Skeletal muscle tissue (tissue), 4 donors: Measurements from ENCODE around the gene CACNA1G. TPM values are rescaled to one million over a fixed set of nuclear protein-coding genes. Genes with fewer than 3 reads are reported as not detected.

Experiments used
- H3K27ac ChIP-seq: one replicate; pipeline ENCODE4 v1.7.0; 2013; ENCODE audit warnings: mild to moderate bottlenecking, low read depth, low read length, inconsistent platforms
- H3K27me3 ChIP-seq, 3 donors: one replicate each; pipeline ENCODE4 v1.7.0; 2013; ENCODE audit warnings: low read length in 3 of 3; ENCODE audit not compliant: control insufficient read depth in 3 of 3, insufficient read depth in 3 of 3
- H3K36me3 ChIP-seq, 3 donors: one replicate each; pipeline ENCODE4 v1.7.0; 2013; ENCODE audit warnings: low read length in 3 of 3; ENCODE audit not compliant: control insufficient read depth in 3 of 3, insufficient read depth in 3 of 3
- H3K4me1 ChIP-seq, 3 donors: one replicate each; pipeline ENCODE4 v1.7.0; 2013; ENCODE audit warnings: low read length in 3 of 3, mild to moderate bottlenecking in 3 of 3; ENCODE audit not compliant: control insufficient read depth in 3 of 3, insufficient read depth in 3 of 3
- H3K4me3 ChIP-seq, 3 donors: one replicate each; pipeline ENCODE4 v1.7.0; 2013; ENCODE audit warnings: low read length in 3 of 3
- H3K9ac ChIP-seq, 3 donors: one replicate each; pipeline ENCODE4 v1.7.0; 2013; ENCODE audit warnings: low read length in 3 of 3, mild to moderate bottlenecking in 3 of 3, moderate library complexity in 2 of 3, low read depth in 1 of 3
- H3K9me3 ChIP-seq, 3 donors: one replicate each; pipeline ENCODE4 v1.7.0; 2013; ENCODE audit warnings: low read length in 3 of 3; ENCODE audit not compliant: control insufficient read depth in 3 of 3
- total RNA-seq: library from RNA; depleted of rRNA; stranded (reverse); fragments of >200 nt; gene quantifications from one replicate; pipeline ENCODE4 v1.2.3, GENCODE V29; 2014
- donor health status: Osteomylitis.

CACNA1G gene
- total RNA-seq, 1 donor from 2014 or later: 3.7 TPM

- Histone ChIP-seq H3K27ac (no peak overlapping the region), H3K27me3 (peaks cover 7 to 28% (median 22%) of the 10 kb centered on the region in 3 donors), H3K4me3 (no peak overlapping the region), H3K9ac (peak overlapping the region in 1 of 3 donors; percentile 33), H3K9me3 (no peaks in the 10 kb centered on the region), H3K36me3 (no peaks in the 10 kb centered on the region), H3K4me1 (peaks cover 12 to 20% (median 20%) of the 10 kb centered on the region in 3 donors)
These were observed 44.0 kb downstream of the CACNA1G start for GRCh38 chr17:50604513-50604912.

GRCh38 chr17:50605429-50605828 is 44.9 kb downstream of the CACNA1G start:
- Histone ChIP-seq H3K4me3 (no peak overlapping the region), H3K9me3 (no peaks in the 10 kb centered on the region), H3K27me3 (peaks cover 7 to 35% (median 23%) of the 10 kb centered on the region in 3 donors), H3K4me1 (peaks cover 12 to 20% (median 20%) of the 10 kb centered on the region in 3 donors), H3K9ac (no peak overlapping the region), H3K27ac (no peak overlapping the region), H3K36me3 (no peaks in the 10 kb centered on the region)

- Histone ChIP-seq H3K9ac (no peak overlapping the region), H3K36me3 (no peaks in the 10 kb centered on the region), H3K27ac (no peak overlapping the region), H3K4me3 (no peak overlapping the region), H3K9me3 (no peaks in the 10 kb centered on the region), H3K27me3 (peaks cover 7 to 28% (median 18%) of the 10 kb centered on the region in 3 donors), H3K4me1 (peaks cover 12 to 20% (median 20%) of the 10 kb centered on the region in 3 donors)
These were observed 47.1 kb downstream of the CACNA1G start for GRCh38 chr17:50607522-50608175.

- Histone ChIP-seq H3K4me1 (peaks cover 12 to 20% (median 20%) of the 10 kb centered on the region in 3 donors), H3K9me3 (no peaks in the 10 kb centered on the region), H3K36me3 (no peaks in the 10 kb centered on the region), H3K27ac (no peak overlapping the region), H3K9ac (no peak overlapping the region), H3K27me3 (peaks cover 3 to 31% (median 18%) of the 10 kb centered on the region in 3 donors), H3K4me3 (no peak overlapping the region)
These were observed 48.3 kb downstream of the CACNA1G start for GRCh38 chr17:50608700-50609379.

GRCh38 chr17:50609380-50610074 is 49.0 kb downstream of the CACNA1G start:
- Histone ChIP-seq H3K9me3 (no peaks in the 10 kb centered on the region), H3K4me3 (no peak overlapping the region), H3K9ac (no peak overlapping the region), H3K27me3 (peaks cover 3 to 31% (median 12%) of the 10 kb centered on the region in 3 donors), H3K27ac (no peak overlapping the region), H3K4me1 (peaks cover 8 to 14% (median 14%) of the 10 kb centered on the region in 3 donors), H3K36me3 (no peaks in the 10 kb centered on the region)

GRCh38 chr17:50611634-50612033 is 51.1 kb downstream of the CACNA1G start:
- Histone ChIP-seq H3K4me3 (no peak overlapping the region), H3K4me1 (no peaks in the 10 kb centered on the region), H3K36me3 (no peaks in the 10 kb centered on the region), H3K27me3 (peaks cover 3 to 13% (median 13%) of the 10 kb centered on the region in 3 donors), H3K27ac (no peak overlapping the region), H3K9me3 (no peaks in the 10 kb centered on the region), H3K9ac (no peak overlapping the region)

- no peaks in the 10 kb centered on the region for H3K9me3 ChIP-seq
- no peak overlapping the region for H3K27ac ChIP-seq
- H3K36me3 ChIP-seq: no peaks in the 10 kb centered on the region
- H3K27me3 ChIP-seq: peaks cover 0 to 13% (median 11%) of the 10 kb centered on the region in 3 donors
- H3K4me1 ChIP-seq: no peaks in the 10 kb centered on the region
- H3K4me3 ChIP-seq: no peak overlapping the region
- no peak overlapping the region for H3K9ac ChIP-seq
These were observed 51.8 kb downstream of the CACNA1G start for GRCh38 chr17:50612281-50612680.

- H3K4me1 ChIP-seq: no peaks in the 10 kb centered on the region
- H3K36me3 ChIP-seq: no peaks in the 10 kb centered on the region
- H3K9me3 ChIP-seq: no peaks in the 10 kb centered on the region
- H3K9ac ChIP-seq: no peak overlapping the region
- no peak overlapping the region for H3K4me3 ChIP-seq
- H3K27ac ChIP-seq: no peak overlapping the region
- H3K27me3 ChIP-seq: peaks cover 0 to 13% (median 11%) of the 10 kb centered on the region in 3 donors
These were observed 52.8 kb downstream of the CACNA1G start for GRCh38 chr17:50613007-50613992.

GRCh38 chr17:50614471-50615051 is 54.0 kb downstream of the CACNA1G start:
- no peaks in the 10 kb centered on the region for H3K36me3 ChIP-seq
- no peak overlapping the region for H3K9ac ChIP-seq
- no peaks in the 10 kb centered on the region for H3K9me3 ChIP-seq
- H3K4me1 ChIP-seq: no peaks in the 10 kb centered on the region
- H3K4me3 ChIP-seq: no peak overlapping the region
- no peak overlapping the region for H3K27ac ChIP-seq
- peaks cover 0 to 10% (median 8%) of the 10 kb centered on the region in 3 donors for H3K27me3 ChIP-seq
